Urothelium cell line (cell line): ENCODE measurements around the gene PRKN.

Experiments used
- DNase-seq: peaks from one replicate; pipeline ENCODE4 v3.0.0; 2011; ENCODE audit warnings: low spot score, mixed read lengths
- FAIRE-seq: peaks from 2 replicates; lab custom pipeline; 2011; peaks lifted over from hg19 to GRCh38; lab: Jason Lieb, UNC

Gene PRKN

GRCh38 chr6:162217058-162217457 lies 510.5 kb downstream of the PRKN start:
- DNase-seq (no peak), FAIRE-seq (no peak)

GRCh38 chr6:162211777-162212176 lies 515.8 kb downstream of the PRKN start:
- no peak for FAIRE-seq
- DNase-seq: no peak

- FAIRE-seq: no peak
Measured at GRCh38 chr6:162211022-162211421, 516.5 kb downstream of the PRKN start.

GRCh38 chr6:162203287-162203686 lies 524.3 kb downstream of the PRKN start:
- FAIRE-seq (no peak), DNase-seq (no peak)

More at GRCh38 chr6:162211022-162211421, 516.5 kb downstream of the PRKN start:
- no peak for DNase-seq

- FAIRE-seq: no peak
- no peak for DNase-seq
Measured at GRCh38 chr6:162200945-162201690, 526.4 kb downstream of the PRKN start.

- FAIRE-seq (no peak), DNase-seq (no peak)
Measured at GRCh38 chr6:162200041-162200440, 527.5 kb downstream of the PRKN start.

GRCh38 chr6:162198925-162199324 lies 528.6 kb downstream of the PRKN start:
- no peak for FAIRE-seq

GRCh38 chr6:162198076-162198475 lies 529.5 kb downstream of the PRKN start:
- FAIRE-seq (no peak), DNase-seq (no peak)

More at GRCh38 chr6:162198925-162199324, 528.6 kb downstream of the PRKN start:
- no peak for DNase-seq

GRCh38 chr6:162195441-162195840 lies 532.1 kb downstream of the PRKN start:
- FAIRE-seq: no peak
- DNase-seq: no peak

GRCh38 chr6:162190981-162191380 lies 536.6 kb downstream of the PRKN start:
- FAIRE-seq: no peak

GRCh38 chr6:162187168-162187935 lies 540.2 kb downstream of the PRKN start:
- no peak for FAIRE-seq
- DNase-seq: no peak

More at GRCh38 chr6:162190981-162191380, 536.6 kb downstream of the PRKN start:
- DNase-seq: no peak

- no peak for FAIRE-seq
Measured at GRCh38 chr6:162184465-162184864, 543.1 kb downstream of the PRKN start.

GRCh38 chr6:162181741-162182401 lies 545.7 kb downstream of the PRKN start:
- FAIRE-seq (no peak), DNase-seq (no peak)

More at GRCh38 chr6:162184465-162184864, 543.1 kb downstream of the PRKN start:
- DNase-seq: no peak

GRCh38 chr6:162181111-162181510 lies 546.5 kb downstream of the PRKN start:
- no peak for FAIRE-seq
- no peak for DNase-seq

GRCh38 chr6:162179196-162179951 lies 548.2 kb downstream of the PRKN start:
- FAIRE-seq (no peak), DNase-seq (no peak)

GRCh38 chr6:162178666-162179065 lies 548.9 kb downstream of the PRKN start:
- FAIRE-seq (no peak), DNase-seq (no peak)

- DNase-seq (no peak), FAIRE-seq (no peak)
Measured at GRCh38 chr6:162178266-162178665, 549.3 kb downstream of the PRKN start.

GRCh38 chr6:162177746-162178145 lies 549.8 kb downstream of the PRKN start:
- peak; percentile 21 for DNase-seq
- FAIRE-seq: no peak

GRCh38 chr6:162173466-162173865 lies 554.1 kb downstream of the PRKN start:
- FAIRE-seq (no peak), DNase-seq (no peak)

GRCh38 chr6:162165479-162165878 lies 562.1 kb downstream of the PRKN start:
- no peak for DNase-seq
- FAIRE-seq: no peak
